Dendritic cell treated with granulocyte-macrophage colony-stimulating factor and Interleukin-4, amounts not matched to agents 40 ng/mL and 50 ng/mL, for 4 days (primary cell): ENCODE data around the gene IFI27L2.

Experiments
- H3K27ac Mint-ChIP-seq: one replicate; pipeline ENCODE4 v1.8.0; 2022; ENCODE audit warnings: mild to moderate bottlenecking, mixed read lengths
- H3K27me3 Mint-ChIP-seq: one replicate; pipeline ENCODE4 v1.8.0; 2022; ENCODE audit warnings: mild to moderate bottlenecking, mixed read lengths
- H3K36me3 Mint-ChIP-seq: one replicate; pipeline ENCODE4 v1.8.0; 2022; ENCODE audit warnings: low read depth, mixed read lengths
- H3K4me1 Mint-ChIP-seq: one replicate; pipeline ENCODE4 v1.8.0; 2022; ENCODE audit warnings: low read depth, mixed read lengths
- H3K4me3 Mint-ChIP-seq: one replicate; pipeline ENCODE4 v1.8.0; 2022; ENCODE audit warnings: mild to moderate bottlenecking, moderate library complexity, mixed read lengths
- H3K9me3 Mint-ChIP-seq: one replicate; pipeline ENCODE4 v1.8.0; 2022; ENCODE audit warnings: mixed read lengths
- intact Hi-C: fragments of 100-400 bp; cut with micrococcal nuclease; formaldehyde crosslinking; loops from one replicate; pipeline ENCODE4 v1.15.0; 2022

IFI27L2 gene

GRCh38 chr14:94123868-94124267 lies 5.5 kb downstream of the IFI27L2 start:
- peaks cover 20% of the 10 kb centered on the region for H3K27me3 Mint-ChIP-seq
- no peak overlapping the region for H3K27ac Mint-ChIP-seq

GRCh38 chr14:94123296-94123695 lies 6.1 kb downstream of the IFI27L2 start:
- Mint-ChIP-seq H3K27ac (no peak overlapping the region), H3K9me3 (peaks cover 19% of the 10 kb centered on the region), H3K36me3 (peaks cover 19% of the 10 kb centered on the region), H3K4me3 (no peak overlapping the region), H3K4me1 (peaks cover 5% of the 10 kb centered on the region), H3K27me3 (peaks cover 21% of the 10 kb centered on the region)
- intact Hi-C loops: no loop called here

More at GRCh38 chr14:94123868-94124267, 5.5 kb downstream of the IFI27L2 start:
- peaks cover 19% of the 10 kb centered on the region for H3K9me3 Mint-ChIP-seq
- H3K4me1 Mint-ChIP-seq: peaks cover 11% of the 10 kb centered on the region
- H3K36me3 Mint-ChIP-seq: peaks cover 20% of the 10 kb centered on the region
- intact Hi-C loops: no loop called here
- H3K4me3 Mint-ChIP-seq: no peak overlapping the region

DNA sequence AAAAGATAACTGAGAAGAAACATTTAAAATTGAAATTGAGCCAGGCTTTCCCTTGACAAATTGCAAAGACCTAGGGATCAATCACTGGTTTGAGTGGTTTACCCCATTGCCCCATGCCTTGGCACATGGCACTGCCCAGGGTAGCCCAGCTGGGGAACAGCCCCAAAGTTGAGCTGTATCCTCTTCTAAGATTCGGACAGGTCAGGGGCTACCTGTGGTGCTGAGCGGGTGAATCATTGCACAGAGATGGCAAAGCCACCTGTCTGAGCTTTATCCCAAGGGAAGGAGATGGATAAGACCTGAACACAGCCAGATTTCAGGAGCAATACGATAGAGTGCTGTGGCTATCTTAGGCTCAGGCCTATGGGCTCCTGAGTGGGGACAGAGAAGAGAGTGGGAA lies 7.0 kb downstream of the IFI27L2 start:
- H3K4me1 Mint-ChIP-seq: no peaks in the 10 kb centered on the region
- no peak overlapping the region for H3K4me3 Mint-ChIP-seq
- peaks cover 13% of the 10 kb centered on the region for H3K36me3 Mint-ChIP-seq
- H3K9me3 Mint-ChIP-seq: peaks cover 19% of the 10 kb centered on the region
- intact Hi-C loops: no loop called here
- H3K27me3 Mint-ChIP-seq: peaks cover 28% of the 10 kb centered on the region
- no peak overlapping the region for H3K27ac Mint-ChIP-seq

DNA sequence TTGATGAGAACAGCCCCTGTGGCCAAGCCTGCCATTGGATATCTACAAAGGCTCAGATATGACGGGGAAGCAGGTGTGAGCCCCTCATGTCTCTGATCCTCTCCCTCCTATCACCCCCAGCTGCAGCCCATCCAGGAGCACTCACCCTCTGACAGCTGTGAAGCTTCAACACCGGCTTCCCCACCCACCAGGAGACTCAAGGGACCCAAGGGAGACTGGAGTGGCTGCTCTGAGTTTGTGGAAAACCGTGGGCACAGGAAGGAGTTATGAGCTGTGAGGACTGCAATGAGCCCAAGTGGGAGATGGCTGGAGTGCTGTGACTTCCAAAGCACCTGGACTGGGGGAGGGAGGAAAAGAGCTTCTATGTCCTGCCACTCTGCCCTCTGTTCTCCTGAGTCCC lies 7.9 kb downstream of the IFI27L2 start:
- peaks cover 31% of the 10 kb centered on the region for H3K27me3 Mint-ChIP-seq
- H3K9me3 Mint-ChIP-seq: peaks cover 19% of the 10 kb centered on the region
- H3K4me3 Mint-ChIP-seq: no peak overlapping the region
- intact Hi-C loops: no loop called here
- no peaks in the 10 kb centered on the region for H3K4me1 Mint-ChIP-seq
- H3K27ac Mint-ChIP-seq: no peak overlapping the region
- peaks cover 3% of the 10 kb centered on the region for H3K36me3 Mint-ChIP-seq

GRCh38 chr14:94120667-94121340 lies 8.6 kb downstream of the IFI27L2 start:
- H3K36me3 Mint-ChIP-seq: no peaks in the 10 kb centered on the region
- no peak overlapping the region for H3K4me3 Mint-ChIP-seq
- no peak overlapping the region for H3K27ac Mint-ChIP-seq
- H3K4me1 Mint-ChIP-seq: peaks cover 3% of the 10 kb centered on the region
- peaks cover 38% of the 10 kb centered on the region for H3K27me3 Mint-ChIP-seq
- intact Hi-C loops: no loop called here
- peaks cover 19% of the 10 kb centered on the region for H3K9me3 Mint-ChIP-seq

GRCh38 chr14:94119071-94119470 lies 10.3 kb downstream of the IFI27L2 start:
- Mint-ChIP-seq H3K27ac (no peak overlapping the region), H3K36me3 (no peaks in the 10 kb centered on the region), H3K4me1 (peaks cover 19% of the 10 kb centered on the region), H3K9me3 (peaks cover 19% of the 10 kb centered on the region), H3K27me3 (peaks cover 43% of the 10 kb centered on the region), H3K4me3 (no peak overlapping the region)
- intact Hi-C loops: no loop called here

GRCh38 chr14:94117856-94118255 lies 11.5 kb downstream of the IFI27L2 start:
- H3K27ac Mint-ChIP-seq: no peak overlapping the region
- H3K27me3 Mint-ChIP-seq: peaks cover 43% of the 10 kb centered on the region
- H3K4me3 Mint-ChIP-seq: no peak overlapping the region
- H3K36me3 Mint-ChIP-seq: no peaks in the 10 kb centered on the region
- H3K4me1 Mint-ChIP-seq: peaks cover 19% of the 10 kb centered on the region
- H3K9me3 Mint-ChIP-seq: peaks cover 19% of the 10 kb centered on the region
- intact Hi-C loops: no loop called here

- intact Hi-C loops: no loop called here
- Mint-ChIP-seq H3K36me3 (no peaks in the 10 kb centered on the region), H3K4me3 (no peak overlapping the region), H3K27ac (no peak overlapping the region), H3K9me3 (peaks cover 19% of the 10 kb centered on the region), H3K4me1 (peaks cover 24% of the 10 kb centered on the region), H3K27me3 (peaks cover 38% of the 10 kb centered on the region)
These were observed 12.7 kb downstream of the IFI27L2 start for GRCh38 chr14:94116701-94117100.

DNA sequence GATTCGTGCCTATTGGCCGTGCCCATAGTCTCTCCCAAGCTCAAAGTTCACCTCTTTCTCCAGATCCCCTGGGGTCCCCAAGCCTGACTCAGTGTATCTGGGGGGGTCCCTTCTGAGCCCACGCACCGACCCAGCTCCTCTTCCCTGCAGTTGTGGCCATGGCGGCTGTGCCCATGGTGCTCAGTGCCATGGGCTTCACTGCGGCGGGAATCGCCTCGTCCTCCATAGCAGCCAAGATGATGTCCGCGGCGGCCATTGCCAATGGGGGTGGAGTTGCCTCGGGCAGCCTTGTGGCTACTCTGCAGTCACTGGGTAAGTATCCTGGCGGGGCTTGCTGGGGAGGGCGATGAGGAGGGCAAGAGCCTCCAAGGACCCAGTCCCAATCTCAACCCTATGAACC lies 13.8 kb downstream of the IFI27L2 start:
- H3K4me1 Mint-ChIP-seq: peaks cover 24% of the 10 kb centered on the region
- H3K9me3 Mint-ChIP-seq: peaks cover 14% of the 10 kb centered on the region
- H3K27me3 Mint-ChIP-seq: peaks cover 32% of the 10 kb centered on the region
- intact Hi-C loops: no loop called here
- no peaks in the 10 kb centered on the region for H3K36me3 Mint-ChIP-seq
- H3K4me3 Mint-ChIP-seq: no peak overlapping the region
- H3K27ac Mint-ChIP-seq: peak overlapping the region; percentile 69

- no peaks in the 10 kb centered on the region for H3K36me3 Mint-ChIP-seq
- intact Hi-C loops: no loop called here
- peaks cover 9% of the 10 kb centered on the region for H3K9me3 Mint-ChIP-seq
- peaks cover 24% of the 10 kb centered on the region for H3K4me1 Mint-ChIP-seq
- H3K4me3 Mint-ChIP-seq: peak overlapping the region; percentile 20
- H3K27me3 Mint-ChIP-seq: peaks cover 31% of the 10 kb centered on the region
- peak overlapping the region; percentile 69 for H3K27ac Mint-ChIP-seq
These were observed 14.3 kb downstream of the IFI27L2 start for GRCh38 chr14:94115058-94115591.

DNA sequence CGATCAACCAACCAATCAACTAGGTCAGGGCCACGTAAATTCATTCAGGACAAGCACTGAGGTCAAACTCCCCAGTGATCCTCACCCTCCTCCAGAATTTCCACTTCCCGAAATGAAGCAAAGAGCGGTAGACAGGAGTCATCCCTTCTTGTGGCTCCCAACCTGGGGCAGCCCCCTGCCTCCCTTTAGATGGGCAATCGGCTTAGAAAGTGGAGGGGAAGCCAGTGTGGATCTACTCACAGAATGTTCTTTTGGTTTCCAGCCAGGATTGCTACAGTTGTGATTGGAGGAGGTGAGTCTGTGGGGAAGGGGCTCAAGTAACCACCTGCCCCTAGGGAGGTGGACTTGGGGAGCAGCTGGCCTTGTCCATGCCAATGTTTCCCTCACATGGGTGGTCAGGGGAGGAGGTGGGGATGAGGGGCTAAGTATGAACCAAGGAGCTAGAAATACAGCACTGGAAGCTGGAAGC lies 14.8 kb downstream of the IFI27L2 start:
- no peaks in the 10 kb centered on the region for H3K36me3 Mint-ChIP-seq
- H3K27ac Mint-ChIP-seq: peak overlapping the region; percentile 69
- H3K27me3 Mint-ChIP-seq: peaks cover 30% of the 10 kb centered on the region
- H3K9me3 Mint-ChIP-seq: peaks cover 5% of the 10 kb centered on the region
- peaks cover 24% of the 10 kb centered on the region for H3K4me1 Mint-ChIP-seq
- peak overlapping the region; percentile 20 for H3K4me3 Mint-ChIP-seq
- intact Hi-C loops: no loop called here

DNA sequence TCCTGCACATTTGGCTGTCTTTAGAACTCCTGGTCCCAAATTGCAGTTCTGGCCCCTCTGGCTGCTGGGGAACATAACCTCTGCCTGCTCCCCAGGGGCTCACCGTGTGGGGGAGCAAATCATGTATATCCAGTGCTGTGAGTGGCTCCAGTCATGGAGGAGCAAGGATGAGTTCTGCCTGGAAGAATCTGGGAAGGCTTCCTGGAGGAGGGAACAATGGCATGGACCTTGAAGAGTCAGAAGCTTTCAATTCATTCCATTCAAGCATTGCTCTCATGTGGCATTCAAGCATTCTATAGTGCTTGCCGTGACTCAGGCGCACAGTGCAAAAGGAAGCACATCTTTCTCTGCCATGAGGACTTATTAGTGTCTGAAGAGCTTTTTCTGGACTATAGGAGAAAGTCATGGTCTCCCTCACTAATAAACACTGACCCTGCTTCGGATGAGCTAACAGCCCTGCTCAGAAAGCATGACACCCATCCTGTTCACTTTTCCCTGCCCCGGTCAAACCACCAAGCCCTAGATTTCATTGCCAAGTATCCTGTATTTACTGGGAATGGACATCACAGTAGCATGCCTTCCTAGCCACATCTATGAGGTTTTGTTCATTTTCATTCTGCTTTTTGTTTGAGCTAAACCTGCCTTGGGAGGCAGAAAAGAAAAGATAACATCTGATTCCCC lies 15.4 kb downstream of the IFI27L2 start:
- Mint-ChIP-seq H3K4me1 (peaks cover 24% of the 10 kb centered on the region), H3K27me3 (peaks cover 24% of the 10 kb centered on the region), H3K9me3 (no peaks in the 10 kb centered on the region), H3K27ac (peak overlapping the region; percentile 69), H3K4me3 (no peak overlapping the region), H3K36me3 (no peaks in the 10 kb centered on the region)
- intact Hi-C loops: no loop called here

GRCh38 chr14:94113490-94113889 lies 15.9 kb downstream of the IFI27L2 start:
- peaks cover 23% of the 10 kb centered on the region for H3K27me3 Mint-ChIP-seq
- H3K27ac Mint-ChIP-seq: no peak overlapping the region
- no peak overlapping the region for H3K4me3 Mint-ChIP-seq
- peaks cover 24% of the 10 kb centered on the region for H3K4me1 Mint-ChIP-seq
- intact Hi-C loops: no loop called here
- no peaks in the 10 kb centered on the region for H3K9me3 Mint-ChIP-seq
- no peaks in the 10 kb centered on the region for H3K36me3 Mint-ChIP-seq

GRCh38 chr14:94113073-94113472 lies 16.3 kb downstream of the IFI27L2 start:
- Mint-ChIP-seq H3K4me1 (peaks cover 24% of the 10 kb centered on the region), H3K27me3 (peaks cover 20% of the 10 kb centered on the region), H3K9me3 (no peaks in the 10 kb centered on the region), H3K36me3 (no peaks in the 10 kb centered on the region), H3K4me3 (no peak overlapping the region), H3K27ac (peak overlapping the region; percentile 30)
- intact Hi-C loops: no loop called here
